Measurements from ENCODE around the gene PARN. TPM values are rescaled to one million over a fixed set of nuclear protein-coding genes. Genes with fewer than 3 reads are reported as not detected.
A peak's percentile ranks its signal among the peaks of the same experiment; 100 is the strongest.

The PARN gene
- total RNA-seq, 1 experiment from 2014 or later: 56.2 TPM

DNA sequence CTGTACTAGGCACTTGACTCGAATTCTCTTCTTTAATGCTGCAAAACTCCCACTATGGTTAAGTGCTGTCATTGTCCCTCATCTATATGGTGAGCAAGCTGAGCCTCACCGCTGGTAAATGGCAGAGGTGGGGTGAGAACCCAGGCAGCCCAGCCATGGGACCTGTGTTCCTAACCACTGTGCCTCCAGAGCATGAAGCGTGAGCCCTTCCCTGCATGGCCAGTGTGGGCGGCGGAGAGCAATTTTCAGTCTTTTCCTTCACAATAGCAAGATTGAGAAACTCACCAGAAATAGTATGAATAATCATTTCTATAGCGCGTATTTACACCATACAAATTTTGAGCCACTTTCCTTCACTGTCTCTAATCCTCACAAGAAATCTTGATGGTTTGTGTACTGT lies 11.9 kb upstream of the PARN start:
- Mint-ChIP-seq H3K27me3 (ENCODE audit: low read depth) (no peaks in the 10 kb centered on the region), H3K27ac (peak overlapping the region in 2 of 3 experiments; percentile 56 to 57; a peak in 2 of 7 replicates), H3K4me1 (peaks cover 39 to 48% of the 10 kb centered on the region in 2 experiments), H3K36me3 (ENCODE audit: insufficient read depth in 1 of 3, low read depth in 3 of 3) (peaks cover 21 to 78% (median 52%) of the 10 kb centered on the region in 3 experiments; a peak in 6 of 7 replicates), H3K4me3 (peak overlapping the region in 1 of 2 experiments; percentile 4; a peak in 1 of 5 replicates), H3K9me3 (no peaks in the 10 kb centered on the region)
- no peak overlapping the region for H3K9ac ChIP-seq (ENCODE audit: extremely low read depth, insufficient read length, low read length)
- H4K20me1 ChIP-seq (ENCODE audit: control insufficient read depth, insufficient read depth, insufficient read length): no peaks in the 10 kb centered on the region
- peaks cover 2% of the 10 kb centered on the region; the same call in 1 of the 2 replicates for H3K4me1 ChIP-seq (ENCODE audit: insufficient read depth, low read length)
- H4K91ac ChIP-seq (ENCODE audit: insufficient read length, low read depth, low read length): no peak overlapping the region
- no peak overlapping the region for H3T11ph ChIP-seq (ENCODE audit: low read length)
- no peaks in the 10 kb centered on the region for H3K9me3 ChIP-seq (ENCODE audit: control insufficient read depth, low read depth, low read length)
- no peak overlapping the region for H2AFZ ChIP-seq (ENCODE audit: low read length)
- no peak overlapping the region for H3K4me2 ChIP-seq (ENCODE audit: insufficient read depth, insufficient read length, low read length)
- H4K5ac ChIP-seq (ENCODE audit: insufficient read length, low read depth, low read length): no peak overlapping the region
- no peak overlapping the region for H3K18ac ChIP-seq (ENCODE audit: insufficient read length, low read depth, low read length)
- H3K56ac ChIP-seq (ENCODE audit: insufficient read length, low read depth, low read length): no peak overlapping the region
- DNase-seq: peak; percentile 38
- no peak overlapping the region for H3K14ac ChIP-seq (ENCODE audit: insufficient read depth, low read length)
- no peak overlapping the region for H2BK5ac ChIP-seq (ENCODE audit: insufficient read length, low read length)
- no peak overlapping the region for H3K27ac ChIP-seq (ENCODE audit: insufficient read length, low read depth, low read length)
- no peaks in the 10 kb centered on the region for H3K23me2 ChIP-seq (ENCODE audit: insufficient read length, low read depth, low read length, poor library complexity, severe bottlenecking)
- H3K27me3 ChIP-seq (ENCODE audit: insufficient read depth, low read length): no peaks in the 10 kb centered on the region
- no peak overlapping the region for H2BK120ac ChIP-seq (ENCODE audit: low read depth, low read length, poor library complexity, severe bottlenecking)
- H3K79me1 ChIP-seq (ENCODE audit: insufficient read depth, low read depth, low read length, poor library complexity, severe bottlenecking): peaks cover 15% of the 10 kb centered on the region
- H2AK5ac ChIP-seq (ENCODE audit: insufficient read length, low read length): no peak overlapping the region
- no peak overlapping the region for H2BK20ac ChIP-seq (ENCODE audit: low read depth, low read length, poor library complexity, severe bottlenecking)
- WGBS (ENCODE audit: extremely low coverage, insufficient read length, low lambda C conversion rate): no CpG with 5 or more reads among the region's 7 CpGs
- no peak overlapping the region for H4K8ac ChIP-seq (replicated peaks; ENCODE audit: insufficient read length, low read depth, low read length)
- no peak overlapping the region for H3K4ac ChIP-seq (ENCODE audit: low read depth, low read length)
- H2BK12ac ChIP-seq (ENCODE audit: insufficient read length, low read depth, low read length): no peak overlapping the region
- no peak overlapping the region for H3K23ac ChIP-seq (ENCODE audit: insufficient read length, low read depth, low read length)
- H3K79me2 ChIP-seq (ENCODE audit: insufficient read depth, low read length): peaks cover 32% of the 10 kb centered on the region; the same call in 1 of the 2 replicates
- no peak overlapping the region; the same call in 1 of the 2 replicates for H2BK15ac ChIP-seq (ENCODE audit: low read depth, low read length)
- TF ChIP-seq CTCF (conservative IDR thresholded peaks at IDR 0.05): peak; percentile 40
